HG03520 (cell line): ENCODE measurements around the gene CCDC66.

Experiments used
- ATAC-seq: cut with Tn5 transposase; IDR thresholded peaks from one replicate; pipeline ENCODE4 v1.9.1; 2021; ENCODE audit warnings: mild to moderate bottlenecking, moderate library complexity; ENCODE audit not compliant: unreplicated experiment

Gene CCDC66

GRCh38 chr3:56620371-56620770 lies 63.4 kb downstream of the CCDC66 start:
- no peak for ATAC-seq

- no peak for ATAC-seq
Observed at GRCh38 chr3:56621681-56622080, 64.7 kb downstream of the CCDC66 start.

- ATAC-seq, result no peak
Observed at GRCh38 chr3:56622381-56622780, 65.4 kb downstream of the CCDC66 start.

GRCh38 chr3:56624725-56625124 lies 67.8 kb downstream of the CCDC66 start:
- ATAC-seq, result no peak

DNA sequence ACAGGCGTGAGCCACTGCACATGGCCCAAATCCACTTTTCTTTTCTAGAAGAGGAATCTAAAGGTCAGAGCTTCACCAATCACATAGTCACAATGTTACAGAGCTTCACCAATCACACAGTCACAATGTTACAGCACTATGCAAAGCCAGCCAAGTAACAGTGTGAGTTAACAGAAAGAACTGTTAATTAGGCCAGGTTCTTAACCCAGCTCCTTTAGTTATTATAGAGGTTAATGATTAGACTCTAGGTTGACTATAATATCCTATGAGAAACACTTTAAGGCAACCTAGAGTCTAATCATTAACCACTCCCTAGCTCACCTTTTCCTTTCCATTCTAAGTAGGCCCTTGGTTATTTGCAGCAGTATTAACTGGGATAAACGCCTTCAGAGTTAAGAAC lies 72.1 kb downstream of the CCDC66 start:
- no peak for ATAC-seq

- no peak for ATAC-seq
Observed at GRCh38 chr3:56629451-56629850, 72.5 kb downstream of the CCDC66 start.

- no peak for ATAC-seq
Observed at GRCh38 chr3:56630966-56631365, 74.0 kb downstream of the CCDC66 start.

DNA sequence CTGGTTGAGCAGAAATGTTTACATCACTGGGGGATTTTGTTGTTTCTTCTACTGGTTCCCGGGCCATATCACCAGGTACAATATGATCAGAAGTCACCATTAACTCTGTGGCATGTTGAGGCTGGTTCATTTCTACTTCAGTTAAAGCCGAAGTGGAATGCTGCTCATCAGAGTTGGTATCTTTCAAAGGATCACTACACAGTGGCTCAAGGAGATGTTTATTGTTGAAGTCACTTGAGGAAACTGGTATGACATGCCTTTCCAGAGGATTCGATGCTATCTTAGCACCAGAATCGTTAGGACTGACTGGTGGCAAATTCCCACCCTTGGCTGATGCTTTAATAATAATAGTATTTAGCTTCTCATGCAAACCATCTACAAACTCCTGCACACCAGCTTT lies 76.2 kb downstream of the CCDC66 start:
- no peak for ATAC-seq

GRCh38 chr3:56633602-56634535 lies 76.9 kb downstream of the CCDC66 start:
- no peak for ATAC-seq

- no peak for ATAC-seq
Observed at GRCh38 chr3:56645407-56645806, 88.4 kb downstream of the CCDC66 start.

- ATAC-seq, result no peak
Observed at GRCh38 chr3:56654460-56654859, 97.5 kb downstream of the CCDC66 start.

DNA sequence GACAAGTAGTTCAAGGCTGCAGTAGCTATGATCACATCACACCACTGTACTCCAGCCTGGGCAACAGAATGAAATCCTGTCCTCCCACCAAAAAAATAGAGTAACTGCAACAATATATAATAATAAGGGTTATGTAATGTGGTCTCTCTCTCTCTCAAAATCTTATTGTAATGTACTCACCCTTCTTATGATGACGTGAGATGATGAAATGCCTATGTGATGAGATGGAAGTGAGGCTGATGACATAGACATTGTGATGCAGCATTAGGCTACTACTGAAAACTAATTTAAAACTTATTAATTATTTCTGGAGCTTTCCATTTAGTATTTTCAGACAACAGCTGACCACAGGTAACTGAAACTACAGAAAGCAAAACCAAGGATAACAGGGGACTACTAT lies 98.7 kb downstream of the CCDC66 start:
- no peak for ATAC-seq

GRCh38 chr3:56664823-56665222 lies 107.8 kb downstream of the CCDC66 start:
- no peak for ATAC-seq

GRCh38 chr3:56667973-56668579 lies 111.1 kb downstream of the CCDC66 start:
- no peak for ATAC-seq
